Measurements from ENCODE around the gene AVEN.

GRCh38 chr15:33888176-33888575 lies 150.8 kb downstream of the AVEN start:
- TF ChIP-seq CTCF (IDR thresholded peaks at IDR 0.05; ENCODE audit: low read length) (no peak), EZH2 (optimal IDR thresholded peaks at IDR 0.05; ENCODE audit: low read depth, low read length) (no peak), EZH2phosphoT487 (IDR thresholded peaks at IDR 0.05; ENCODE audit: low read length) (no peak)
